Breast epithelium (tissue), 4 donors: ENCODE data around the gene KLK14. TPM values are rescaled to one million over a fixed set of nuclear protein-coding genes. Genes with fewer than 3 reads are reported as not detected.

Source experiments
- DNase-seq, 2 donors: peaks; one replicate each; pipeline ENCODE4 v3.0.0-alpha.2; 2019; ENCODE audit warnings: low spot score in 2 of 2
- H3K27ac ChIP-seq, 2 donors: fragments of 200-600 bp; sonication (generic) in 1 of 2; one replicate each; pipeline ENCODE4 v1.5.1; 2016 to 2019; ENCODE audit warnings: mild to moderate bottlenecking in 1 of 2
- H3K27me3 ChIP-seq, 2 donors: fragments of 200-600 bp; sonication (generic) in 1 of 2; one replicate each; pipeline versions ENCODE4 v1.5.1 to v1.6.0; 2017 to 2019; ENCODE audit warnings: control low read depth in 1 of 2, mild to moderate bottlenecking in 1 of 2
- H3K36me3 ChIP-seq: fragments of 200-600 bp; one replicate; pipeline ENCODE4 v1.5.1; 2019
- H3K4me1 ChIP-seq, 2 donors: fragments of 200-600 bp; sonication (generic); one replicate each; pipeline ENCODE4 v1.5.1; 2016 to 2019; ENCODE audit warnings: control low read depth in 1 of 2
- H3K4me3 ChIP-seq, 3 donors: fragments of 200-600 bp; sonication (generic); 1 replicate in 2 of 3; 2 replicates in 1 of 3; pipeline ENCODE4 v1.5.1; 2016 to 2019; ENCODE audit warnings: mild to moderate bottlenecking in 3 of 3, moderate library complexity in 2 of 3
- H3K9me3 ChIP-seq, 2 donors: fragments of 200-600 bp; sonication (generic) in 1 of 2; one replicate each; pipeline ENCODE4 v1.5.1; 2016 to 2019; ENCODE audit warnings: control low read depth in 1 of 2
- CTCF ChIP-seq, 3 donors: fragments of 450-650 bp; IDR thresholded peaks; one replicate each; pipeline ENCODE4 v1.5.1; 2016 to 2017; ENCODE audit warnings: antibody characterized with exemption in 3 of 3, mild to moderate bottlenecking in 3 of 3, moderate library complexity in 3 of 3
- POLR2A ChIP-seq: fragments of 450-650 bp; IDR thresholded peaks from one replicate; pipeline ENCODE4 v1.6.1; 2016; ENCODE audit warnings: antibody characterized with exemption, mild to moderate bottlenecking, moderate library complexity
- POLR2AphosphoS5 ChIP-seq, 3 donors: sonication (generic); formaldehyde crosslinking; IDR thresholded peaks; one replicate each; pipeline ENCODE4 v1.6.1; 2017; ENCODE audit warnings: antibody characterized with exemption in 3 of 3
- intact Hi-C: fragments of 100-400 bp; cut with DNase I; formaldehyde crosslinking; loops from one replicate; pipeline ENCODE4 v1.15.1; 2023; ENCODE audit warnings: low total_unique reads
- total RNA-seq, 3 donors: library from RNA; depleted of rRNA; stranded (reverse); fragments of >200 nt; gene quantifications; one replicate each; pipeline ENCODE4 v1.1.0, GENCODE V29; 2016

The KLK14 gene
- total RNA-seq, 3 donors from 2014 or later, result 0.98 TPM; not detected in 2

GRCh38 chr19:51097796-51098195 lies 15.1 kb upstream of the KLK14 start:
- TF ChIP-seq CTCF (IDR thresholded peaks at IDR 0.05) (no peak), POLR2A (no peak), POLR2AphosphoS5 (IDR thresholded peaks at IDR 0.05) (no peak)
- H3K9me3 ChIP-seq, result no peaks in the 10 kb centered on the region
- H3K4me3 ChIP-seq, result no peak overlapping the region
- no peaks in the 10 kb centered on the region for H3K36me3 ChIP-seq
- no peaks in the 10 kb centered on the region for H3K27me3 ChIP-seq
- H3K27ac ChIP-seq, result no peak overlapping the region
- no peak for DNase-seq
- H3K4me1 ChIP-seq, result peaks cover 0 to 2% of the 10 kb centered on the region in 2 donors
- intact Hi-C loops, result no loop called here

GRCh38 chr19:51097166-51097738 lies 14.6 kb upstream of the KLK14 start:
- intact Hi-C loops, result no loop called here
- Histone ChIP-seq H3K4me1 (peaks cover 0 to 7% of the 10 kb centered on the region in 2 donors), H3K27me3 (no peaks in the 10 kb centered on the region), H3K9me3 (no peaks in the 10 kb centered on the region), H3K27ac (no peak overlapping the region), H3K36me3 (no peaks in the 10 kb centered on the region), H3K4me3 (no peak overlapping the region)
- TF ChIP-seq POLR2A (no peak), CTCF (IDR thresholded peaks at IDR 0.05) (peak; percentile 33 to 64 (median 49)), POLR2AphosphoS5 (IDR thresholded peaks at IDR 0.05) (no peak)
- peak; percentile 57 to 80 for DNase-seq

GRCh38 chr19:51096473-51097165 lies 13.9 kb upstream of the KLK14 start:
- Histone ChIP-seq H3K9me3 (no peaks in the 10 kb centered on the region), H3K4me1 (peaks cover 0 to 11% of the 10 kb centered on the region in 2 donors), H3K27me3 (no peaks in the 10 kb centered on the region), H3K27ac (no peak overlapping the region), H3K4me3 (no peak overlapping the region), H3K36me3 (no peaks in the 10 kb centered on the region)
- TF ChIP-seq CTCF (IDR thresholded peaks at IDR 0.05) (peak in 1 of 3 donors; percentile 29), POLR2AphosphoS5 (IDR thresholded peaks at IDR 0.05) (no peak)
- DNase-seq, result no peak
- intact Hi-C loops, result no loop called here

- Histone ChIP-seq H3K4me3 (no peak overlapping the region), H3K36me3 (no peaks in the 10 kb centered on the region), H3K9me3 (no peaks in the 10 kb centered on the region), H3K27ac (no peak overlapping the region), H3K27me3 (no peaks in the 10 kb centered on the region), H3K4me1 (peaks cover 0 to 11% of the 10 kb centered on the region in 2 donors)
- TF ChIP-seq POLR2AphosphoS5 (IDR thresholded peaks at IDR 0.05) (no peak), CTCF (IDR thresholded peaks at IDR 0.05) (peak in 2 of 3 donors; percentile 39 to 75), POLR2A (no peak)
- intact Hi-C loops, result no loop called here
- no peak for DNase-seq
These were observed 12.1 kb upstream of the KLK14 start for GRCh38 chr19:51094696-51095279.
